Effector CD8-positive, alpha-beta T cell (primary cell): ENCODE measurements around the gene DAGLA.

Source experiments
- DNase-seq: peaks from one replicate; lab custom pipeline; 2025; lab: John Stamatoyannopoulos, UW

Gene DAGLA

DNA sequence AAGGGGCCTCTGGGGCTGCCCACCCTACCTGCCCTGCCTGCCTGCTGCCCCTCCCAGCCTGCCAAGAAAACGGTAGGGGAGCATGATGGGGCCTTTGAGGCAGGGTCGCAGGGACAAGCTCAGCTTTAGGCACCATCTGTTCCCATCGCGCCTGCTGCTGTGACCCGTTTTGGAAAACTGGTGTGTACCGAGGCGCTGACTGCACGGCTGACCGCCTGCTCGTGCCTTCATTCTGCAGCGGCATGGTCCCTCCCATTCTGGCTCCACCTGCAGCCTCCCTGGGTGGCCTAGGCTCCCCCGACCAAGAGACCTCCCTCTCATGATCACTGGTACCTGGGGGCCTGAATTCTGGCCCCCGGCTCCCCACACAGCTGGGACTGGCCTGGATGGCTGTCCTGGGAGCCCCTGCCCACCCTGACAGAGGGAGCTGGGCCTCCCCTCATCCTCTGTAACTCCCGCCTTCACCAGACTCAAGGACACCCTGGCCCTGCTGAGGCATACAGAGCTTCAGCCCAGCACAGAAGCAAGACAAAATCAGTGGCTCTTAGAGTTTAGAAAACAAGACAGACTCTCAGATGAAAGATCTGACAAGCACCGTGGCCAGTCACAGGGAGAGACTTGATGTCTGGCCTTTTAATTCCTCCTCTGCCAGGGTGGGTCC, 65.7 kb downstream of the DAGLA start:
- no peak for DNase-seq

DNA sequence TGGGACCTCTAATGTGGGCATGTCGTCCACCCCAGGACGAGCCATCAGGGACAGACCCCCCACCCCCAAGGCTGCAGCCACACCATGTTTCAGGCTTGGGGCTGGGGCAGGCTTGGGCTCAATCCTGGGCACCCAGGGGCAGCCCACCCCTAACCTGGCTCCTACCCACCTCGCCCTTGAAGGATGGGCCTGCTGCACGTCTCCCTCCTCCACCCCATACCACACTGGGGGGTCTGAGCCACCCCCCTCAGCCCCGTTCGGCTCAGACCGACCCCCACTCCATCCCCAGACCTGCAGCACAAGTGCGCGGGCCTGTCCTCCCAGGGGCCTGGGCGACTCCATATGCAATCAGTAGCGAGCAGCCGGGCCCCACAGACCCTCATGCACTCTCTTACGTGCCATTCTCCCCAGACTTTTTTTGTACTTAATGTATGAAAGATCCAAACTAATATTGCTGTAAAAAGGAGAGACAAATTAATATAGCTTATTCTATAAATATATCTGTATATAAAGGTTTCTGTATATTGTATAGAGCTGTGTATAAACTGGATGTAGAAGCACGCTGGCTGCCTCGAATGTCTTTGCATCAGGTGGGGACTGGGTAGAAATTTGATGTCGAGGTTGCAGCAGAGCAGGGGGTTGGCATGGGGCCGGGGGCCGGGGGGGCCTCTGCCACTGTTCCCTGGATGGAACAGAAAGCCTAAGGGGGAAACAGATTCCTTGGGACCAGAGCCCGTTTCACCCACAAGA, 66.4 kb downstream of the DAGLA start:
- DNase-seq: no peak

DNA sequence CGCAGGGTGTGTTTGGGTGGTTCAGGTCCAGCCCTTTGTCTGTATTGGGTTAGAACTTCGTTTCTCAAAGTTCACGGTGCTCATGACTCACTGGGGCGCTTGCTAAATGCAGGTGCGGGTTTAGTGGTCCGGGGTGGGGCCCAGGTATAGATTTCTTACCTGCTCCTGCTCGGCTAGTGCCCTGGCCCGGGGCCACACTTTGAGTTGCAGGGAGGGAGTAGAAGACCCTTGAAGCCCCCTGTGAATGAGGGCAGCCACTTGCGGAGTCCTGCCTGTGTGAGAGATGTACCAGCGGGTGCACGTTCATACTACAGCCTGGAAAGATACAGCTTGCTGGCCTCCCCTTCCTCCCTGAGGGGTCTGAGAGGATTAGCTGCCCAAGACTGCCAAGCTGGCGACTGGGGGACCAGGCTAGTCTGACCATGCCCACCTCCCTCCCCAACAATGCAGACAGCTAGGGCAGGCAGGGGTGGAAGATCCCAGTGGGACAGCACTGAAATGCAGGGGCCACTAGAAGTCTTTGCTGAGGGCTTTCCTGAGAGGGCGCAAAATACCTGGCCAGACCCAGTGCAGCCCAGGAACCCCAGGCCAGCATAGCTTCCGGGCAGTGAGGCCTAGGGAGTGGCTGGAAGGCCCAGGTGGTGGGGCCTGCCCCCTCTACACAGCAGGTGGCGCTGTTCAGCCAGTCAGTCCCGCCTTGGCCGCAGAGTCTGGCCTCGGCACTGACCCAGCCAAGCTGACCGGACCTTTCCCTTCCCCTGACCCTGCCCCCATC, 67.2 kb downstream of the DAGLA start:
- DNase-seq: no peak

DNA sequence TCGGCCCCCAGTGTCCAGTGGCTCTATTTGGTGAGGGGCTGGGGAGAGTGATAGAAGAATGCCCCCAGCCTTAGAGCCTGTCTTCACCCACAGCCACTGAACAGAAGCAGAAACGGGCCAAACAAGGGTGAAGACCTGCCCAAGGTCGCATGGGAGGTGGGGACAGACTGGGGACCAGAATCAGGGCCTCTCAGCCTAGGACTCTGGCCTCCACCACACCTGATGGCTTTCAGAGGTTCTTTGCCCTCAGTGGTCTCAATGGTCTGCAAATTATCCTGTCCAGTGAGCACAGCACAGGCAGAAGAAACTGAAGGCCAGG, 67.7 kb downstream of the DAGLA start:
- DNase-seq: no peak

DNA sequence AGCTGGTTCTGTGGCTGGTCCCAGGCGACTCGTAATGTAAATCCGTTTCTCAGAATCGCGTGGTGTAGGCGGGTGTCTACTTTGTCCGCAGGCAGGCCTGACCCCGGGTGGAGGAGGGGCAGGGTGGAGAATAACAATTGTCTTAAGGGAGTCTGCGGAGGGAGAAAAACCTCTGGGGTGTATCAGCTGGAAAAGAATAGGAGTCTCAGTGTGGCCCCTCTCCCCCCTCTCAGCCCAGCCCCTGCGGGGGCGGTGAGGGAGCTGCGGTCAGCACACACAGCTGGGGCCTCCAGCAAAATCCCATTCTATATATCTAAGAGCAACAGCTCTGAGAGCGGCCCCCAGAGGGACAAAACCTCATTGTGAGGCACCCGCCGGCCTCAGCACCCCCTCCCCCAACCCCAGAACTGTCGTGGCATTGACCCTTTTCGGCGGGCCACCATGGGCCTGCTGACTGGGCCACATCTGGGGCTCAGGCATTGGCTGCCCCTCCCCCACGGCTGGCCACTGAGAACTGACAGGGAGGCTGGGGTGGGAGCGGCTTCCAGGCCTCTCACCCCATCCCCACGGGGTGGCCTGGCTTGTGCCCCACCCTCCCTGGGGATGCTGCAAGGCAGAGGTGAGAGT, 69.5 kb downstream of the DAGLA start:
- no peak for DNase-seq

DNA sequence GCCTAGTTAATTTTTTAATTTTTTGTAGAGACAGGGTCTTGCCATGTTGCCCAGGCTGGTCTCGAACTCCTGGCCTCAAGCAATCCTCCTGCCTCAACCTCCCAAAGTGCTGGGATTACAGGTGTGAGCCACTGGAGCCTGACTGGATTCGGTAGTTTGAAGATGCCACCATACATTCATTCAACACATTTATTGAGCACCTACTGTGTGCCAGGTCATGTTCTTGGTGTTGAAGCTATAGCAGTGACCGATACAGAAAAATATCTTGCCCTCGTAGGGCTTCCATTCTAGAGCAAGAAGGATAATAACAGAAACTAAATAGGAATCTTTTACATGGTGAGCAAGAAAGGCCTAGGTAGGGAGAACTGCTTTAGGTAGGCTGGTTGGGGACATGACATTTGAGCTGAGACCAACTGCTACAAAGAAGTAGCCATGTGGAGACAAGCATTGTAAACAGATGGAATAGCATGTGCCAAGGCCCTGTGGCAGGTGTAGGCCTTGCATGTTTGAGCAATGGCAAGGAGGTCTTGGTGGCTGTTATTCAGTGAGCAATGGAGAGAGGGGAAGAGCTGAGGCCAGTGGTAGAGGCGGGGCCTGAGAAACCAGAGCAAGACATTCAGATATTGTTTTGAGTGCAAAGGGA, 70.6 kb downstream of the DAGLA start:
- no peak for DNase-seq

DNA sequence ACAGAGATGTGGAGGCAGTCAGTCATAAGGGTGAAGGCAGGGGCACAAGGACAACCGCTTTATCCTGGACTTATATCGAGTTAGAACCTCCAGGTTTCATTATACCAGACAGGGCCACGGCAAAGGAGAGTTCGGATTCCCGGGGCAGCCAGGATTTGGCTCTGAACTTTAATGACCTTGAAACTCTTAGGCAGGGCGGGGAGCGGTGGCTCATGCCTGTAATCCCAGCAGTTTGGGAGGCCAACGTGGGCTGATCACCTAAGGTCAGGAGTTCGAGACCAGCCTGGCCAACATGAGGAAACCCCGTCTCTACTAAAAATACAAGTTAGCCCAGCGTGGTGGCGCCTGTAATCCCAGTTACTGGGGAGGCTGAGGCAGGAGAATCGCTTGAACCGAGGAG, 71.2 kb downstream of the DAGLA start:
- no peak for DNase-seq

DNA sequence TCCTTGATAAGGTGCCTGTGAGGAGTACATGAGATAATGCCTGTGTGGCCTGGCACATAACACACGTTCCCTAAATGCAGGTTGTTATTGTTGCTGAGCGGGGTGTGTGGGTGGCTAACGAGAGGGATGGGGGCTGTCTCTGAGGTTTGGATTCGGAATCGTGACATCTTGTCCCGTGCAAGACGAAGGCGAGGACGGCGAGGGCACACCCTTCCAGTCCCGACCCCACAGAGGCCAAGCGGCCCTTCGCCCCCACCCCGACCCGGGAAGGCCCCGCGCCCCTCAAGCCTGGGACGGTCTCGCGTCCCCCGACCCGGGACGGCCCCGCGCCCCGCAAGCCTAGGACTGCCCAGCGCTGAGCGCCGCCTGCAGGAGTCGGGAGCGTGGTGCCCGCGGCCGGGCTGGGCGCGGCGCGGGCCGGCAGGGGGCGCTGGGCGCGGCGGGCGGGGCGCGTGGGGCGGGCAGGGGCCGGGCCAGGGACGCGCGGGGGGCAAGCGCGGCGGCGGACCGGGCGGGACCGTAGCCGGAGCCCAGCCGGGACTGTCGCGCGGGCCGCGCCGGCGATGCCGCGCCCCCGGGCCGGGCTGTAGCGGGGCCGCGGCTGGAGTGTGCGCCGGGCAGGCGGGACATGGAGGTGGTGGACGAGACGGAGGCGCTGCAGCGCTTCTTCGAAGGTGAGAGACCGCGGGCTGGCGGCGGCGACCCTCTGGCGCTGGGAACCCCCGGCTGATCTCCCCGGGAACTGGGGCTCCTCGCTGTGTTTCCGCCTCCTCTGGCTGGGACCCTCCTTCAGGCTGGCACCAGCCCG, 72.1 kb downstream of the DAGLA start, which contains the start of gene MYRF:
Gene MYRF (plus strand): TSS at position 520 of the 808 bp plus-strand sequence. CDS start 109 bp downstream, at position 629.
- peak; percentile 41 for DNase-seq

DNA sequence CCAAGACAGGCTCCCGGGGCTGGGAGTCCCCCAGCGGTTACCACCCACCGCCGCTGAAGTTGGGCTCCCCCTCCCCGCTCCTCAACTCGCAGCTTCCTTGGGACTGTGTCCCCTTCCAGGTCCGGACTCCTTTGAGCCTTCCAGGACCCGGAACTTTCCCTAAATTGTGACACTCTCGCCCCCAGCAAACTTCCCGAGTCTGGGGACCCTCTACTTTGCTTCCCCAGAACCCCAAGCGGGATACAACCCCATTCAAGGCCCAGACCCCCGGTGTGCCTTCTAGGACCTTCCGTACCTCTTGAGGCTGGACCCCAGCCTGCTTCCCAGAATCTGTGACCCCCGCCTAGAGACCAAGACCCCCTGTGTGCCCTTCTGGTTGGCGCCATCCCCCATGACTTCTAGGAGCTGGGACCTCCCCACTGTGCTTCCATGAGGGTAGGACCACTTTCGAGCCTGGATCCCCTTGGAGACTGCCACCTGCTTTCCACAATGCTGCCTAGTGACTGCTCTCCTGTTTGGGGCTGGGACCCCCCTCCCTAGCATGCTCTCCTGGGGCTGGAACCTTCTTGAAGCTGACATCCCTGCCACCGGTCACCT, 72.8 kb downstream of the DAGLA start:
- no peak for DNase-seq

DNA sequence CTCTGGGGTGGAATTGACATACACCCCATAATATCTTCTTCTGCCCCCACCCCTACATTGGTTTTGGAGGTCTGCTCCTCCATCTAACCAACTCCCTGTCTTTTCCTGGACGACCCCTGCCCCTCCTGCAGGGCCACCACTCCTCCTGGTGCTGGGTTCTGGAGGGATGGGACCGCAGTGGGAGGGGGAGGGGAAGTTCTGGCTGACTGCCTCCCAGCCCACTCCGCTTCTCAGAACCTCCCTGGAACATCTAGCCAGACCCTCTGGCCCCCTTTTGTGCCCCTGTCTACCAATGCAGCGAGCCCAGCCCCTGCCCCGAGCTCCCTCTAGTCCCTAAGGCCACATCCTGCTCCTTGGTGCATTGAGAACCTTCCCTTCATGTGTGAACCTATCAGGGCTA, 73.5 kb downstream of the DAGLA start:
- DNase-seq: no peak

DNA sequence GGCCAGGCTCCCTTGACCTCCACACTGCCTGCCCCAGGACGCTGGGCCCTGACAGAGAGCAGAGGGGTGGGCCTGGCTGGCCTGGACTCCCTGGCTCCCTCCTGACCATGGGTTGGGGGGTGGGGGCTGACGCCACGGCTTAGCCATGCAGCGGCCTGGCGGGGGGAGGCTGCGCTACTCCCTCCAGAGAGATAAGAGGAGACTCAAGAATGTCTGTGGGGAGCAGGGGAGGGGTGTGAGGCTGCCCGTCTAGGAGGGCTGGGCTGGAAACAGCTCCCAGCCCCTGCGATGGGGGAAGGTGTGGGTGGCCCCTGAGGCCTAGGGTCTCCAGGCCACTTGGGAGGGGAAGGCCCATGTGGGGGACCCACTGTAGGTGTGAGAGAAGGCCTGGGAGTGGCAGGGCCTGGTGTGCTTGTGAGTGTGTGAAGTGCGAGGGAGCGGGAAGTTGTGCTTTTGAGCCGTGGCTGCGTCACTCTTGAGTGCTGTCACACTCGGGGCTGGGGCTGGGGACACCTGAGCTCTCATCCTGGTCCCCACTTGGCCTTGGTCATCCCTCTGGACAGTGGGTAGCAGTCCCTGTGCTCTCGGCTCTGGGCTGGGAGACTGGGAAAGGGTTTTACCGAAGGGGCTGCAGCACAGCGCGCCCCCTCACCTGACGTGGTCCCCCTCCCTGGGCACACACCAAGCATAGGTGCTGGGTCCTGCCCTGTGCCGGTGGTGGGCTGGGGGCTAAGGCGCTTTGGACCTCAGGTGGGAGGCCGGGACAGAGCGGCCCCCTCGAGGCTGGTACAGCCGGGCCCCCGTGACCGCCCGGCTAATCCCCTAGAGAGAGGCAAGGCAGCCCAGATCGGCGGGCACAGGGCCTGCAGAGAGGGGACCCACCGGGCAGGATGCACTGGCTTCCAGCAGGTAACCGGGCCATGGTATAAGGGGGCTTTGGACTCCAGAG, 74.6 kb downstream of the DAGLA start:
- no peak for DNase-seq

DNA sequence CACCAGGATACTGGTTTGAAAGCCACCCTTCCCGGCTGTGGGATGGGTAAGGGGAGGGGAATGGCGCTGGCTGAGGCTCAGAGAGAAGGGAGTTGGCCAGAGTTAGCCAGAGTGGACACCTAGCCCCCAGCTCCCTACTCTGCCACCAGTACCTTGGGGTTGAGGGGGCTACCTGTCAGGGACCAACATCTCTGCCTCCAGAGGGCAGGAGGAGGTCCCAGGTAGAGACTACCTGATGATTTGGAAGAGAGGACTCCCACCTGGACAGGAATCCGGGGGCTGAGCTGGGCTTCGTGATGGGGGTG, 75.9 kb downstream of the DAGLA start:
- no peak for DNase-seq

DNA sequence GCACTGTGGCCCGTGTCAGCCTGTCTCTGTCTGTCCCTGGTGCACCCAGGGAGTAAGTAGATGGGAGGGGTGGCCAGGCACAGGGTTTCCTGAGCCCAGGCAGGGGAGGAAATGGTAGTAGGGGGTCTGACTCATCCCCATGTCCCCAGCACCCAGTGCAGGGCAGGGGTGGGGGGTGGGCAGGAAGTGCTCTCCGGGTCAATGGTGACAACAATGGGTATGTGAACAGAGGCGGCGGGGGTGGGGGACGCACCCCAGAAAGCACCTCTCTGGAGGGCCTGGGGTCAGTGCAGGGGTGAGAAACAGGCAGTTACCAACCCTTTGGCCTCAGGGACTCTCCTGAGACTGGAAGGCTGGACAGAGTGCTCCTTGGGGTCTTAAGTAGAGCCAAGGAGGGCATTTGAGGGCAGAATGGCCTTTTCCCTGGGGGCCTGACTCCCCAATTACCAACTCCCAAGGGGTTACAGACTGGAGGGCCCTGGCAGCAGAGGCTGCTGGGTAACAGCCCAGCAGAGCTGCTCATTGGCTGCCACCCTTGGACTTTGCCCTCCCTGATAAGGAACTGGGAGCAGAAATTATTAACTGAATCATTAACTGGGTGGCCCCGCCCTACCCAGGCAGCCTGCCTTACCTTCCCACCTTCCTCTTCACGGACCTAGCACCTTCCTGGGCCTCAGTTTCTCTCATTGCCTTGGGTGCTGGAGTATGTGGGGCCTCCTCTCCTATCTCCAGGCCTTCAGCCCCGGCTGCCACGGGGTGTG, 76.4 kb downstream of the DAGLA start:
- DNase-seq: no peak

DNA sequence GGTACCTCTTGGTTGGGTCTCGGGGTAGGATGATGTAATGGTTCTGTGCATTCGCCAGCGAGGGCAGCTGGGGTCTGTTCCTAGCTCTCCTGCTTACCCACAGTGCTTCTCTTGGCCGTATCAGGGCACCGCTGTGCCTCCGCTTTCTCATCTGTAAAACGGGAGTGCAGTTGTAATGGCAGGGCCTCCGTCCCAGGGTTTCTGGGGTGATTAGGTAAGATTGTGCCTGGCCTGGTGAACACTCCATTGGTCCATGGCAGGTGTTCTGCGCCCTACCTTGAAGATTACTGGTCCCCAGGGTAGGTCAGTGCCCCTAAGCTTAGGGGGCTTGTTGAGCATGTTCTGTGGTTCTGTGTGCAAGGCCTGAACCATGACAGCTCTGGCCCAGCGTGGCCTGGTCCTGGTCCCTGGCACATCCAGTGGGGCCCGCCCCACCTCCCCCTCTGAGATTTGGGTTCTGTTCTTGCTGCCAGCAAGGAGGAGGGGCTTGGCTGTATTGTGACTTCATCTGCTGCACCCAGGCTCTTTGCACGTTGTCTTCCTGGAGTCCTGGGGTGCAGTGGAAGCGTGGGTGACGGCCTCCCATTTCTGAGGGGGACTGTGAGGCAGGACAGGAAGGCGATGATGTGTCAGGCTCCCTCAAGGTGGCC, 77.1 kb downstream of the DAGLA start:
- no peak for DNase-seq

DNA sequence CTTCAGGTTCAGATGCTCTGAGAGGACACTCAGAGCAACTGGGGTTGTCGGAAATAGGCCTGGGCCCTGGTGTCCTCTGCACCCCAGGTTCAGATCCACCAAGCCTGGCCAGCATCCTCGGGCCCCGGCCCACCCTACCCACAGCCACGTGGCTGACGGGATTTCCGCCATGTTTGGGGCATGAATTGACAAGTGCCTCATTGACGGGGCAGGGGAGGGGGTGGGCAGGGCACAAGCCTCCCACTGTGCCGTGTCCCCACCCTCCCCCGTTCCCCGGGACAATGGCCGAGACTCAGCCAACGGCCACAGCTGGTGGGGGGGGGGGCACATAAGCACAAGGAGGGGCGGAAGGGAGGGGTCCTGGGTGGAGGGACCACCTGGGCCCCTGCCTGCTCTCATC, 80.8 kb downstream of the DAGLA start:
- DNase-seq: no peak

DNA sequence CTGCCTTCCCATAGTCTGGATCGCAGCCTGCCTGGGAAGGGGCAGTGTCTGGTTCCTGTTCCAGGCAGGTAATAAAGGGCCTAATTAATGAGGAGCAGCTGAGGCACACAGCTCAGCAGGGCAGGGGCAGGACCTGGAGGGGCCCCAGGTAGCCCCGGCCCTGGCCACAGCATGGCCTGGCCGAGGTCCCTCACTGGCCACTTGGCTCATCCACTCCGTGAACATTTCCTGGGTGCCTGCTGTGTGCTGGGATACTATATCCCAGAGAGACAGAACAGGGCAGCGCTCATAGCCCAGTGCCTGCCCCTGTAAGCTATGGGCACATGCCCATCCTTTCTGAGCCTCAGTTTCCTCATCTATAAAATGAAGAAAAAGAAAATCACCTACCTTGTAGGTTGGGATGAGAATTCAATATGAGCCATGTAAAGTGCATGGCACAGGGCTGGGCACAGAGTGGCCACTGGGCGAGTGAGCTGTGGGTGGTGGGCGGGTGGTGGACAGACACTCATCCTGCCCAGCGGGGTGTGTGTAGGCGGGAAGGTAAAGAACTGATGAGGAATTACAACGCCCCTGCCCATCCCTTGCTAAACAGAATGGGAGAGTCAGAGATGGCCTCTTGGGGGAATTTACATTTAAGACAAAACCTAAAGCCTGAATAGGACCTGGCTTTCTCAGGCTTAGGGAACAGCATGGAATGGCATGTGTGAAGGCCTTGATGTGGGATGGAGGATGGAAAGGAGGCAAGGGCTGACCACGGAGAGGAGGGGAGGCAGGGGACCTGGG, 81.4 kb downstream of the DAGLA start:
- no peak for DNase-seq

DNA sequence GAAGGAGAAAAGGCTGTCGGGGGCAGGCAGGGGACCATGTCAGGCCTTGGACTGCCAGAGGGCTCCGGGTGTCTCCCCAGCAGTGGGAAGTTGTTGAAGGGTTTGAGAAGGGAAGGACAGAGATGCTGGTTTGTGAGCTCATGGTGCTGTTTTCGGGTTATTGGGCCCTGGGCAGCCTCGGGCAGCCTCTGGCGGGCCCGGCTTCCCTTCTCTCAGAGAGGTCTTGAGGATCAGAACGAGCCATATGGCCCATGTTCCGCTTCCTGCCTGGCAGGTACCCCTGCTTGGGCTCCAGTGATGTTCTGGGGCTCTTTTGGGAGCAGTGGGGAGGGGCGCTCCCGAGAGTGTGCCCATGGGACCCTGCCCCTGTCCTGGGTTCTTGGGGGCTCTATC, 82.0 kb downstream of the DAGLA start:
- no peak for DNase-seq

DNA sequence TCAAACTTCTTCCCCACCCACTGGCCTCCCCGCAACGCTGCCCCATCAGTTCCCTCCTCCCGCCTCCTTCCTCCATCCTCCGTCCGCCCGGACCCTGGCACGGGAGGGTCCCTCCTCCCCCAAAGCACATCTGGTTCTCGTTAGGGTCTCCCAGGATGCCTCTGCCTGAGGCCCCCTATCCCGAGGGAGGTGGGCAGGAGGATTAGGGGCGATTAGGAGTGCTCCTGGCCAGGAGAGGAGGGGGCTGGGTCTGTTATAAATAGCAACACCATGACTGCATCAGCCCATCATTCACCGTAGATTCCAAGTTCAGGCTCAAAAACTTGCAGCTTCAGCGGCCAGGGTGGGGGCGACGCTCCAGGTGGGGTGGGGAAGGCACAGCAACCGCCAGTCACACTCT, 82.6 kb downstream of the DAGLA start:
- DNase-seq: no peak
